Peyer's patch (tissue), 4 donors: ENCODE measurements around the gene GRM1. TPM values are rescaled to one million over a fixed set of nuclear protein-coding genes. Genes with fewer than 3 reads are reported as not detected.

ENCODE experiments used
- DNase-seq, 3 donors: peaks; one replicate each; pipeline ENCODE4 v3.0.0-alpha.2; 2017 to 2019
- H3K27ac ChIP-seq, 4 donors: fragments of 200-600 bp; sonication (generic); one replicate each; pipeline ENCODE4 v1.5.1; 2016 to 2019
- H3K27me3 ChIP-seq, 2 donors: fragments of 200-600 bp; sonication (generic); one replicate each; pipeline ENCODE4 v1.5.1; 2019
- H3K36me3 ChIP-seq, 3 donors: fragments of 200-600 bp; sonication (generic); one replicate each; pipeline ENCODE4 v1.5.1; 2016 to 2019
- H3K4me1 ChIP-seq, 4 donors: fragments of 200-600 bp; sonication (generic); one replicate each; pipeline ENCODE4 v1.5.1; 2016 to 2019
- H3K4me3 ChIP-seq, 4 donors: fragments of 200-600 bp; sonication (generic); 1 replicate in 3 of 4; 2 replicates in 1 of 4; pipeline ENCODE4 v1.5.1; 2016 to 2019; ENCODE audit warnings: mild to moderate bottlenecking in 1 of 4
- H3K9me3 ChIP-seq, 4 donors: fragments of 200-600 bp; sonication (generic); one replicate each; pipeline ENCODE4 v1.5.1; 2016 to 2019; ENCODE audit warnings: mild to moderate bottlenecking in 1 of 4
- POLR2A ChIP-seq, 2 donors: fragments of 450-650 bp; IDR thresholded peaks; one replicate each; pipeline ENCODE4 v1.5.1; 2017; ENCODE audit warnings: antibody characterized with exemption in 2 of 2, mild to moderate bottlenecking in 2 of 2, moderate library complexity in 2 of 2
- total RNA-seq, 4 donors: library from RNA; depleted of rRNA; stranded (reverse); fragments of >200 nt; gene quantifications; one replicate each; pipeline ENCODE4 v1.1.0, GENCODE V29; 2016
- TF ChIP-seq, protein P1 (sequence below), 6 experiments: fragments of 450-650 bp in 4 of 6; fragments of 200-600 bp in 2 of 6; sonication (generic) in 1 of 6; IDR thresholded peaks; one replicate each; pipeline ENCODE4 v1.5.1; 2017 to 2019; ENCODE audit warnings: antibody characterized with exemption in 6 of 6, mild to moderate bottlenecking in 3 of 6, moderate library complexity in 1 of 6

The GRM1 gene
- total RNA-seq, 4 donors from 2014 or later: not detected

GRCh38 chr6:146135167-146135566 is 106.3 kb downstream of the GRM1 start:
- no peak overlapping the region for H3K27ac ChIP-seq
- H3K27me3 ChIP-seq: no peaks in the 10 kb centered on the region
- DNase-seq: no peak
- H3K36me3 ChIP-seq: no peaks in the 10 kb centered on the region
- H3K9me3 ChIP-seq: peaks cover 0 to 3% (median 0%) of the 10 kb centered on the region in 4 donors
- H3K4me3 ChIP-seq: no peak overlapping the region
- H3K4me1 ChIP-seq: no peaks in the 10 kb centered on the region
- TF ChIP-seq, protein P1, sequence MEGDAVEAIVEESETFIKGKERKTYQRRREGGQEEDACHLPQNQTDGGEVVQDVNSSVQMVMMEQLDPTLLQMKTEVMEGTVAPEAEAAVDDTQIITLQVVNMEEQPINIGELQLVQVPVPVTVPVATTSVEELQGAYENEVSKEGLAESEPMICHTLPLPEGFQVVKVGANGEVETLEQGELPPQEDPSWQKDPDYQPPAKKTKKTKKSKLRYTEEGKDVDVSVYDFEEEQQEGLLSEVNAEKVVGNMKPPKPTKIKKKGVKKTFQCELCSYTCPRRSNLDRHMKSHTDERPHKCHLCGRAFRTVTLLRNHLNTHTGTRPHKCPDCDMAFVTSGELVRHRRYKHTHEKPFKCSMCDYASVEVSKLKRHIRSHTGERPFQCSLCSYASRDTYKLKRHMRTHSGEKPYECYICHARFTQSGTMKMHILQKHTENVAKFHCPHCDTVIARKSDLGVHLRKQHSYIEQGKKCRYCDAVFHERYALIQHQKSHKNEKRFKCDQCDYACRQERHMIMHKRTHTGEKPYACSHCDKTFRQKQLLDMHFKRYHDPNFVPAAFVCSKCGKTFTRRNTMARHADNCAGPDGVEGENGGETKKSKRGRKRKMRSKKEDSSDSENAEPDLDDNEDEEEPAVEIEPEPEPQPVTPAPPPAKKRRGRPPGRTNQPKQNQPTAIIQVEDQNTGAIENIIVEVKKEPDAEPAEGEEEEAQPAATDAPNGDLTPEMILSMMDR (IDR thresholded peaks at IDR 0.05): no peak
- TF ChIP-seq POLR2A (IDR thresholded peaks at IDR 0.05): no peak

DNA sequence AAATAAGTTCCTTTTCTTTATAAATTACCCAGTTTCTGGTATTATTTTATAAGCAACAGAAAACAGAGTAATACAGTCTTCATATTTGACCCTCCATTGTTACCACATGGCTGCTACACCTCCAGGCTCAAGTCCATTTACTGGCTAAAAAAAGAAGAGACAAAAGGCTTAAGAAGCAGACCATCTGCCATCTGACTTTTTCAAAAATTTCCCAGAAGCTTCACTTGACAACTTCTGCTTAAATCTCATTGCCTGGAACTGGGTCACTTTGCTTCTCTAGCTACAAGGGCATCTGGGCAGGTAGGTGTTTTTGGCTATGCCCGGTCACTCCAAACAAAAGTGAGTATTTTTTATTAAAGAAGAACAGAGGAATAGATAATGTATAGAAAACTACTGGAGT is 118.0 kb downstream of the GRM1 start:
- Histone ChIP-seq H3K4me1 (no peaks in the 10 kb centered on the region), H3K36me3 (no peaks in the 10 kb centered on the region), H3K9me3 (no peaks in the 10 kb centered on the region), H3K27ac (no peak overlapping the region), H3K4me3 (no peak overlapping the region), H3K27me3 (no peaks in the 10 kb centered on the region)
- TF ChIP-seq POLR2A (IDR thresholded peaks at IDR 0.05): no peak
- TF ChIP-seq, protein P1 (IDR thresholded peaks at IDR 0.05): no peak
- no peak for DNase-seq

DNA sequence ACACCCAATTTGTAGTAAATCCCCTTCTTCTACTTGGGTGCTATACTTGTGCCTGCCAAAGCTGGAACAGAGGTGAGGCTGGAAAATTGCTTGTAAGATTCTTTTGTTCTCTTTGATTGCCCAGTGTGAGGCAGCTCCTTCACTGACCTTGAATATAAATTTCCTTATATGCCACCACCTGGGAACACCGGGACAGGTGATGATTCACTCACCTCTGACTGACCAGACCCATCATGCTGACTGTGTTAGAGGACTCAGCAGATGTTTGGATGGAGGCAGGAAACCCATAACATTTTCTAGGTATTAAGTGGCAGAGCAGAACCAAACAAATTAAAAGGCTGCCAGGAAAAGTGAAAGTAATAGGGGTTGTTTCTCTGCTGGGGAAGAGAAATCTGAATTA is 120.9 kb downstream of the GRM1 start:
- DNase-seq: no peak
- TF ChIP-seq, protein P1 (IDR thresholded peaks at IDR 0.05): no peak
- no peak for TF ChIP-seq POLR2A (IDR thresholded peaks at IDR 0.05)
- Histone ChIP-seq H3K4me1 (no peaks in the 10 kb centered on the region), H3K9me3 (no peaks in the 10 kb centered on the region), H3K36me3 (no peaks in the 10 kb centered on the region), H3K27ac (no peak overlapping the region), H3K27me3 (no peaks in the 10 kb centered on the region), H3K4me3 (no peak overlapping the region)

- no peaks in the 10 kb centered on the region for H3K4me1 ChIP-seq
- H3K27me3 ChIP-seq: no peaks in the 10 kb centered on the region
- H3K27ac ChIP-seq: no peak overlapping the region
- no peaks in the 10 kb centered on the region for H3K9me3 ChIP-seq
- no peaks in the 10 kb centered on the region for H3K36me3 ChIP-seq
- TF ChIP-seq, protein P1 (IDR thresholded peaks at IDR 0.05): no peak
- no peak for TF ChIP-seq POLR2A (IDR thresholded peaks at IDR 0.05)
- no peak overlapping the region for H3K4me3 ChIP-seq
- DNase-seq: no peak
These were observed 124.3 kb downstream of the GRM1 start for GRCh38 chr6:146153040-146153758.

DNA sequence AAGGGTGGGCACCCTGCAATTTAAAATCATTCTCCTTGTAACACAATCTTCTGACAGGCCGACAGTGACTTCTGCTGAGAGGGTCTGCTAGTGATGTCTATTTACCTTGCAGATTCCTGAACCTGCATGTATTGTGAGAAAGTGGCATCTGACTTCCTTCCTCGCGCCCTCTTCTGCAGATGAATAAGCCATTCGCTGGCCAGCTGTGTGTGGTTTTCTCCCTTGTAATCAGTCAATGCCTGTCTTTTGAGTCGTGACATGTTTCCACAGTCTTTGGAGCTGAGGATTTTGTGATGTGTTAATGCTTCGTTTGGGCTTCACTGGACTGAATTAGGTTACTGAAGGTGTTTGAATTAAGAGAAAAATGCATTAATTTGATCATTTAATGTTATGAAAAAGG is 125.3 kb downstream of the GRM1 start:
- no peak overlapping the region for H3K27ac ChIP-seq
- no peak overlapping the region for H3K4me3 ChIP-seq
- no peak for DNase-seq
- H3K9me3 ChIP-seq: no peaks in the 10 kb centered on the region
- TF ChIP-seq, protein P1 (IDR thresholded peaks at IDR 0.05): no peak
- TF ChIP-seq POLR2A (IDR thresholded peaks at IDR 0.05): no peak
- no peaks in the 10 kb centered on the region for H3K27me3 ChIP-seq
- H3K36me3 ChIP-seq: no peaks in the 10 kb centered on the region
- no peaks in the 10 kb centered on the region for H3K4me1 ChIP-seq
